Endothelial cell of umbilical vein (primary cell): Measurements from ENCODE around the gene NGRN.

ENCODE experiments used
- EZH2 ChIP-seq: IDR thresholded peaks from 2 replicates; pipeline ENCODE4 v1.6.1; 2012; ENCODE audit warnings: borderline replicate concordance, low read depth, mild to moderate bottlenecking, moderate library complexity, low read length, inconsistent platforms; ENCODE audit not compliant: severe bottlenecking
- JUN ChIP-seq: IDR thresholded peaks from 2 replicates; pipeline ENCODE4 v1.6.1; 2011; ENCODE audit warnings: borderline replicate concordance, low read depth; ENCODE audit not compliant: insufficient read length, insufficient read depth
- MYC ChIP-seq: IDR thresholded peaks from one replicate; pipeline ENCODE4 v1.6.1; 2011; ENCODE audit warnings: mild to moderate bottlenecking, low read depth, low read length
- POLR2A ChIP-seq: IDR thresholded peaks from 2 replicates; pipeline ENCODE4 v1.6.1; 2012; ENCODE audit warnings: low read depth, mild to moderate bottlenecking, control low read depth, low read length
- POLR2AphosphoS5 ChIP-seq: IDR thresholded peaks from 2 replicates; pipeline ENCODE4 v1.6.1; 2012; ENCODE audit warnings: low read depth, mild to moderate bottlenecking, control low read depth, low read length, moderate library complexity; ENCODE audit not compliant: insufficient read depth
- TF ChIP-seq, protein P1 (sequence below): IDR thresholded peaks from 2 replicates; pipeline ENCODE4 v1.6.1; 2011; ENCODE audit not compliant: insufficient read depth, insufficient read length
- TF ChIP-seq, protein P2 (sequence below), 2 donors: IDR thresholded peaks; 1 replicate in 1 of 2; 2 replicates in 1 of 2; pipeline ENCODE4 v1.5.1; 2011; ENCODE audit warnings: low read length in 2 of 2, mild to moderate bottlenecking in 2 of 2, moderate library complexity in 2 of 2, control low read depth in 1 of 2, inconsistent platforms in 1 of 2, low read depth in 1 of 2; ENCODE audit not compliant: insufficient read depth in 1 of 2; ENCODE audit errors: extremely low read depth in 1 of 2

DNA sequence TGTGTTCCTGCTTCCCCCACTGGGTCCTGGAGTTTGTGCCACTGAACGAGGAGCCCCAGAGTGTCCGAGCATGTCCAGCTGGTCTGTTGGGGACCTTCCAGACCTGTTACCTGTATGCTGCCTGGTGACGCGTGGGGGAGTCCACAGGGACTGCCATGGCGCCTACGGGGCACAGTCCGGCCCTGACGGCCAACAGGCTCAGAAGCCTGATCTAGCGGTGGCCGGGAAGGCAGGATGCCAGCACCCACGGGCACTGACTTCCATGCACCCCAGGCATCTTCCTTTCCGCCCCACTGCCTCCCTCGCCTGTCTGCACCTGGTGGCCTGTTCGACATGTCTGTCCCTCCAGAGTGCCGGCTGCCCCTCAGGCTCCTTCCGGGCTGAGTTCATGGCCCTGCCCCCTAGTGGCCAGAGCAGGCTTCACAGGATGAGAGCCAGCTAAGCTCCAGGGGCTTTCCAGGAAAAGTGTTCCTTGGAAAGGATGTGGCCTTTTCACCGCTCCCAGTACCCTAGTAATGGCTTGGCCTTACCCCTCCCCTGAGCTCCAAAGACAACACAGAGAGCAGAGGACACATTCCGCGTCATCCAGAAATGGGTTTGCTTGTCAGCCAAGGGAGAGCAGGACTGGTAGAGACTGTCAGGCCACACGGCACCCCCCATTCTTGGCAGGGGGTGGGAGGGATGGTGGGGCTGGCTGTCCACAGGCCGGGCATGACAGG lies 35.7 kb downstream of the NGRN start:
- TF ChIP-seq, protein P1, sequence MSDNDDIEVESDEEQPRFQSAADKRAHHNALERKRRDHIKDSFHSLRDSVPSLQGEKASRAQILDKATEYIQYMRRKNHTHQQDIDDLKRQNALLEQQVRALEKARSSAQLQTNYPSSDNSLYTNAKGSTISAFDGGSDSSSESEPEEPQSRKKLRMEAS, result no peak
- TF ChIP-seq POLR2A (no peak), EZH2 (no peak), JUN (no peak), POLR2AphosphoS5 (no peak), MYC (no peak)
- TF ChIP-seq, protein P2, sequence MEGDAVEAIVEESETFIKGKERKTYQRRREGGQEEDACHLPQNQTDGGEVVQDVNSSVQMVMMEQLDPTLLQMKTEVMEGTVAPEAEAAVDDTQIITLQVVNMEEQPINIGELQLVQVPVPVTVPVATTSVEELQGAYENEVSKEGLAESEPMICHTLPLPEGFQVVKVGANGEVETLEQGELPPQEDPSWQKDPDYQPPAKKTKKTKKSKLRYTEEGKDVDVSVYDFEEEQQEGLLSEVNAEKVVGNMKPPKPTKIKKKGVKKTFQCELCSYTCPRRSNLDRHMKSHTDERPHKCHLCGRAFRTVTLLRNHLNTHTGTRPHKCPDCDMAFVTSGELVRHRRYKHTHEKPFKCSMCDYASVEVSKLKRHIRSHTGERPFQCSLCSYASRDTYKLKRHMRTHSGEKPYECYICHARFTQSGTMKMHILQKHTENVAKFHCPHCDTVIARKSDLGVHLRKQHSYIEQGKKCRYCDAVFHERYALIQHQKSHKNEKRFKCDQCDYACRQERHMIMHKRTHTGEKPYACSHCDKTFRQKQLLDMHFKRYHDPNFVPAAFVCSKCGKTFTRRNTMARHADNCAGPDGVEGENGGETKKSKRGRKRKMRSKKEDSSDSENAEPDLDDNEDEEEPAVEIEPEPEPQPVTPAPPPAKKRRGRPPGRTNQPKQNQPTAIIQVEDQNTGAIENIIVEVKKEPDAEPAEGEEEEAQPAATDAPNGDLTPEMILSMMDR (IDR thresholded peaks at IDR 0.05; ENCODE audit: extremely low read depth in 1 of 2, insufficient read depth in 1 of 2, low read depth in 1 of 2, low read length in 2 of 2), result peak; percentile 84 to 91
